ENCODE measurements around the gene RALBP1.

Gene RALBP1

GRCh38 chr18:9534844-9535243 lies 59.5 kb downstream of the RALBP1 start:
- H3K4me3 ChIP-seq (ENCODE audit: low read depth, low read length) = no peak overlapping the region
- H3K9me3 ChIP-seq (ENCODE audit: insufficient read depth, low read depth, low read length) = peaks cover 2% of the 10 kb centered on the region
- H4K8ac ChIP-seq (ENCODE audit: low read depth, low read length) = no peak overlapping the region
- no peak overlapping the region for H3K23ac ChIP-seq (ENCODE audit: low read length)
- peak overlapping the region; percentile 73 for H3K18ac ChIP-seq (ENCODE audit: low read length)
- no peak overlapping the region for H3K27ac ChIP-seq (ENCODE audit: low read depth, low read length)
- peaks cover 2% of the 10 kb centered on the region for H3K79me2 ChIP-seq (ENCODE audit: control insufficient read depth, insufficient read depth, low read length, poor library complexity)
- no peak overlapping the region for H3K4me2 ChIP-seq (ENCODE audit: low read length)
- peaks cover 9 to 13% of the 10 kb centered on the region in 2 experiments for H3K4me1 ChIP-seq (ENCODE audit: control insufficient read depth in 1 of 2, insufficient read depth in 2 of 2, low read length in 2 of 2)
- H2BK12ac ChIP-seq (ENCODE audit: low read length) = no peak overlapping the region
- no peak overlapping the region for H4K91ac ChIP-seq (ENCODE audit: low read depth, low read length)
- H2BK5ac ChIP-seq (ENCODE audit: low read depth, low read length, poor library complexity) = no peak overlapping the region
- H4K12ac ChIP-seq (ENCODE audit: low read depth, low read length) = no peak overlapping the region
- peaks cover 5% of the 10 kb centered on the region for H3K79me1 ChIP-seq (ENCODE audit: low read length)
- H3K9ac ChIP-seq (ENCODE audit: low read length) = no peak overlapping the region
- H3K14ac ChIP-seq (ENCODE audit: low read length) = no peak overlapping the region
- no peak overlapping the region for H2BK120ac ChIP-seq (ENCODE audit: insufficient read depth, low read length, poor library complexity)
- no peak overlapping the region for H2AFZ ChIP-seq (ENCODE audit: insufficient read depth, low read length, poor library complexity)
- no peak for DNase-seq
- no peaks in the 10 kb centered on the region for H3K27me3 ChIP-seq (ENCODE audit: insufficient read depth, low read length)
- peaks cover 32 to 34% of the 10 kb centered on the region in 2 experiments for H3K36me3 ChIP-seq (ENCODE audit: control insufficient read depth in 1 of 2, insufficient read depth in 2 of 2, low read length in 2 of 2)
- WGBS (ENCODE audit: extremely low coverage, insufficient coverage, insufficient read length) = no CpG with 5 or more reads among the region's 11 CpGs
- no peak overlapping the region for H2AK5ac ChIP-seq (ENCODE audit: low read length)
- H3K4ac ChIP-seq (ENCODE audit: low read depth, low read length) = no peak overlapping the region

DNA sequence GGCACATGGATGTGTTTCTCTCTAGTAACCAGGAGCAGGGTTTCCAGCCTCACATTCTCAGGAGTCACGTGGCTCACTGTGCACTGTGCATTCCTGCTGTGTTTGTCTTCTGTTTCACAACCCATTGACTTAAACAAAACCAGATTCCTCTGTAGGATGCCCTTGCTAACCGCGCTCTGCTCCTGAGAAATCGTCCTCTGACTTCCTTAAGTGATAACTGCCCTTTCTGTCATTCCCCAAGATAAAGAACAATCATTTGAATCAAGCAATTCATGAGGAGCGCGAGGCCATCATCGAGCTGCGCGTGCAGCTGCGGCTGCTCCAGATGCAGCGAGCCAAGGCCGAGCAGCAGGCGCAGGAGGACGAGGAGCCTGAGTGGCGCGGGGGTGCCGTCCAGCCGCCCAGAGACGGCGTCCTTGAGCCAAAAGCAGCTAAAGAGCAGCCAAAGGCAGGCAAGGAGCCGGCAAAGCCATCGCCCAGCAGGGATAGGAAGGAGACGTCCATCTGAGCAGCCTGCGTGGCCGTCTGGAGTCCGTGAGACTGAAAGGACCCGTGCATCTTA lies 60.2 kb downstream of the RALBP1 start:
- no peaks in the 10 kb centered on the region for H3K27me3 ChIP-seq (ENCODE audit: insufficient read depth, low read length)
- H2AFZ ChIP-seq (ENCODE audit: insufficient read depth, low read length, poor library complexity) = no peak overlapping the region
- peaks cover 9 to 13% of the 10 kb centered on the region in 2 experiments for H3K4me1 ChIP-seq (ENCODE audit: control insufficient read depth in 1 of 2, insufficient read depth in 2 of 2, low read length in 2 of 2)
- H2BK5ac ChIP-seq (ENCODE audit: low read depth, low read length, poor library complexity) = peak overlapping the region; percentile 67
- no peak overlapping the region for H3K4me3 ChIP-seq (ENCODE audit: low read depth, low read length)
- no peak overlapping the region for H4K12ac ChIP-seq (ENCODE audit: low read depth, low read length)
- peaks cover 5% of the 10 kb centered on the region for H3K79me1 ChIP-seq (ENCODE audit: low read length)
- peaks cover 2% of the 10 kb centered on the region for H3K79me2 ChIP-seq (ENCODE audit: control insufficient read depth, insufficient read depth, low read length, poor library complexity)
- H2BK12ac ChIP-seq (ENCODE audit: low read length) = peak overlapping the region; percentile 29
- H3K36me3 ChIP-seq (ENCODE audit: control insufficient read depth in 1 of 2, insufficient read depth in 2 of 2, low read length in 2 of 2) = peaks cover 34 to 40% of the 10 kb centered on the region in 2 experiments
- H3K4ac ChIP-seq (ENCODE audit: low read depth, low read length) = peak overlapping the region; percentile 43
- WGBS (ENCODE audit: extremely low coverage, insufficient coverage, insufficient read length) = no CpG with 5 or more reads among the region's 27 CpGs
- no peak overlapping the region for H4K8ac ChIP-seq (ENCODE audit: low read depth, low read length)
- peak overlapping the region; percentile 62 for H3K27ac ChIP-seq (ENCODE audit: low read depth, low read length)
- H3K9ac ChIP-seq (ENCODE audit: low read length) = no peak overlapping the region
- peak overlapping the region; percentile 7 for H2AK5ac ChIP-seq (ENCODE audit: low read length)
- H3K23ac ChIP-seq (ENCODE audit: low read length) = no peak overlapping the region
- no peak overlapping the region for H2BK120ac ChIP-seq (ENCODE audit: insufficient read depth, low read length, poor library complexity)
- peak overlapping the region; percentile 25 for H3K18ac ChIP-seq (ENCODE audit: low read length)
- H3K14ac ChIP-seq (ENCODE audit: low read length) = peak overlapping the region; percentile 27
- H4K91ac ChIP-seq (ENCODE audit: low read depth, low read length) = peak overlapping the region; percentile 39
- peaks cover 2% of the 10 kb centered on the region for H3K9me3 ChIP-seq (ENCODE audit: insufficient read depth, low read depth, low read length)
- no peak overlapping the region for H3K4me2 ChIP-seq (ENCODE audit: low read length)
- DNase-seq = peak; percentile 63 to 73

DNA sequence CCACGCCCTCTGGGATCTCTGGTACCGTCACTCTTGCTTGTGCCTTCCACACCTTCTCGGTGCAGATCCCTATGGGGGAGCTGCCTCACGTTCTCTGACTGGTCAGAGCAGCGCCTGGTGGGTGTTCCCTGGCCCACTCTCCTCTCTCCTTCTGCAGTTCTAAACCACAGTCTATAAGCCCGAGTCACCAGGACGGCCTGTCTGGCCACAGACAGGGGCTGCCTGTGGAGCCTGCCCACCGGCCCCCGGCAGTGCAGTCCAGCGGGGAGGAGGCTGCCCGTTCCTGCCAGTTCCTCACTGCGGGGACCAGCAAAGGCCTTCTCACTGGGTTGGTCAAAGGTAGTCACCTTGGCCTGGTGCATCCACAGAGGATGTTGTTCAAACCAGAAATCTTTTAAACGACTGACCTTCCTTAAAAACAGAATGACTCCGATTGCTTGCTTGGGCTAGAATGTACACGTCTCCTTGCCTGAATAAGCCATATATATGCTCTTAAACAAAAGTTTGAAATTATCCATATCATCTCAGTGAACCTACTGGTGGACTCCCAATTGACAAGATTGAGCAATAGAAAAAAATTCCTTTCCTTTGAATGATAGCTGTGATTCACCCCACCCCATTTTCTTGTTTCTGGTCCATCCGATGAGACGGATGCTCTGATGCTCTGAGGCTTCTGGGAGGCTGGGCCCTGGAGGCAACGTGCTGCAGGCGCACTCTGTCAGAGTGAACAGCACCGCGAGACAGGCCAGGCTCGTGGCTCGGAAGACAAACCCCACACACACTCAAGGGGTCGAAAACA lies 61.2 kb downstream of the RALBP1 start:
- H3K4me3 ChIP-seq (ENCODE audit: low read depth, low read length) = no peak overlapping the region
- no peak overlapping the region for H2BK12ac ChIP-seq (ENCODE audit: low read length)
- peaks cover 5% of the 10 kb centered on the region for H3K79me1 ChIP-seq (ENCODE audit: low read length)
- no peak overlapping the region for H2BK120ac ChIP-seq (ENCODE audit: insufficient read depth, low read length, poor library complexity)
- no peak overlapping the region for H3K27ac ChIP-seq (ENCODE audit: low read depth, low read length)
- peaks cover 2% of the 10 kb centered on the region for H3K79me2 ChIP-seq (ENCODE audit: control insufficient read depth, insufficient read depth, low read length, poor library complexity)
- H4K12ac ChIP-seq (ENCODE audit: low read depth, low read length) = no peak overlapping the region
- no peak overlapping the region for H3K9ac ChIP-seq (ENCODE audit: low read length)
- H3K4me2 ChIP-seq (ENCODE audit: low read length) = no peak overlapping the region
- H3K14ac ChIP-seq (ENCODE audit: low read length) = no peak overlapping the region
- peaks cover 9 to 13% of the 10 kb centered on the region in 2 experiments for H3K4me1 ChIP-seq (ENCODE audit: control insufficient read depth in 1 of 2, insufficient read depth in 2 of 2, low read length in 2 of 2)
- no peaks in the 10 kb centered on the region for H3K27me3 ChIP-seq (ENCODE audit: insufficient read depth, low read length)
- no peak overlapping the region for H2AK5ac ChIP-seq (ENCODE audit: low read length)
- H3K9me3 ChIP-seq (ENCODE audit: insufficient read depth, low read depth, low read length) = peaks cover 2% of the 10 kb centered on the region
- H2BK5ac ChIP-seq (ENCODE audit: low read depth, low read length, poor library complexity) = no peak overlapping the region
- H3K23ac ChIP-seq (ENCODE audit: low read length) = no peak overlapping the region
- no peak overlapping the region for H2AFZ ChIP-seq (ENCODE audit: insufficient read depth, low read length, poor library complexity)
- no peak overlapping the region for H3K18ac ChIP-seq (ENCODE audit: low read length)
- WGBS (ENCODE audit: extremely low coverage, insufficient coverage, insufficient read length) = no CpG with 5 or more reads among the region's 24 CpGs
- no peak overlapping the region for H3K4ac ChIP-seq (ENCODE audit: low read depth, low read length)
- DNase-seq = peak in 1 of 2 donors; percentile 28
- H3K36me3 ChIP-seq (ENCODE audit: control insufficient read depth in 1 of 2, insufficient read depth in 2 of 2, low read length in 2 of 2) = peaks cover 31 to 41% of the 10 kb centered on the region in 2 experiments
- no peak overlapping the region for H4K91ac ChIP-seq (ENCODE audit: low read depth, low read length)
- no peak overlapping the region for H4K8ac ChIP-seq (ENCODE audit: low read depth, low read length)

GRCh38 chr18:9537677-9538076 lies 62.4 kb downstream of the RALBP1 start:
- Histone ChIP-seq H3K4me2 (ENCODE audit: low read length) (no peak overlapping the region), H3K4ac (ENCODE audit: low read depth, low read length) (no peak overlapping the region), H2AFZ (ENCODE audit: insufficient read depth, low read length, poor library complexity) (no peak overlapping the region), H3K18ac (ENCODE audit: low read length) (no peak overlapping the region), H3K79me2 (ENCODE audit: control insufficient read depth, insufficient read depth, low read length, poor library complexity) (peaks cover 2% of the 10 kb centered on the region), H2BK12ac (ENCODE audit: low read length) (no peak overlapping the region), H2BK5ac (ENCODE audit: low read depth, low read length, poor library complexity) (no peak overlapping the region), H3K27me3 (ENCODE audit: insufficient read depth, low read length) (no peaks in the 10 kb centered on the region), H3K27ac (ENCODE audit: low read depth, low read length) (no peak overlapping the region), H3K23ac (ENCODE audit: low read length) (no peak overlapping the region), H3K4me3 (ENCODE audit: low read depth, low read length) (no peak overlapping the region), H2BK120ac (ENCODE audit: insufficient read depth, low read length, poor library complexity) (no peak overlapping the region), H3K14ac (ENCODE audit: low read length) (no peak overlapping the region), H4K8ac (ENCODE audit: low read depth, low read length) (no peak overlapping the region), H3K36me3 (ENCODE audit: control insufficient read depth in 1 of 2, insufficient read depth in 2 of 2, low read length in 2 of 2) (peaks cover 31 to 41% of the 10 kb centered on the region in 2 experiments), H3K9ac (ENCODE audit: low read length) (no peak overlapping the region), H4K12ac (ENCODE audit: low read depth, low read length) (no peak overlapping the region), H2AK5ac (ENCODE audit: low read length) (no peak overlapping the region), H3K79me1 (ENCODE audit: low read length) (peaks cover 5% of the 10 kb centered on the region), H3K4me1 (ENCODE audit: control insufficient read depth in 1 of 2, insufficient read depth in 2 of 2, low read length in 2 of 2) (peaks cover 6 to 9% of the 10 kb centered on the region in 2 experiments), H3K9me3 (ENCODE audit: insufficient read depth, low read depth, low read length) (peaks cover 2% of the 10 kb centered on the region), H4K91ac (ENCODE audit: low read depth, low read length) (no peak overlapping the region)
- WGBS (ENCODE audit: extremely low coverage, insufficient coverage, insufficient read length) = no CpG with 5 or more reads among the region's 6 CpGs
- DNase-seq = no peak
